Stimulated activated naive CD4-positive, alpha-beta T cell (primary cell): ENCODE measurements around the gene INVS.
"Not testable (repeated sequence)": the region's sequence is repeated elsewhere in the genome, so short reads cannot be mapped to it uniquely, and the experiment has no call there.

Experiments used
- DNase-seq, 6 experiments: peaks; one replicate each; lab custom pipeline; 2025; lab: John Stamatoyannopoulos, UW

The INVS gene

DNA sequence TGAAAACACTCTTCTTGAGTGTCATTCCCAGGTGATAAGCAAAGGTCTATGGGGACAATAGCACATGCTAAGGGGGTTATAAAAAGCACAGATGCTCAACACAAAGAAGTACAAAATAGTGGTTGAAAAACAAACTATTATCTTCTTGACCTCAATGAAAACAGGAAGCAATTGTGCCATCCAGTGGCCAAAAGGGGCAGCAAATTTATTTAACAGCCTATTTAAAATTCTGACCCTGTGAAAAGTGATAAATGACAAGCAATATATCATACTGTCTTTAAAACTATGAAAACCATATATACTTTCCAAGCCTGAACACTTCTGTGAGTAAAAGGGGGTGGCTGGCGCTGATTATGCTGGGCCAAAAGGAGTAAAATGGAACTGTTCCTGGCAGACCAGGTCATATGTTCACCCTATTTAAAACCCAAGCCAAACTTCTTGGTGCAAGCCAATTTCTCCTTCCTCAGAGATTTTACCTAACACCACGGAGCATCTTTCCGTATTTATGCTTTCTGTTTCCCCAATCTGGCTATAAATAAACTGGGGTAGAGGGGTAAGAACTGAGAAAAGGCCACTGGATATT, 224.0 kb downstream of the INVS start:
- peak in 1 of 6 experiments; percentile 1 for DNase-seq

GRCh38 chr9:100324594-100325200, 225.7 kb downstream of the INVS start:
- peak in 3 of 6 experiments; percentile 5 to 32 (median 27) for DNase-seq

DNA sequence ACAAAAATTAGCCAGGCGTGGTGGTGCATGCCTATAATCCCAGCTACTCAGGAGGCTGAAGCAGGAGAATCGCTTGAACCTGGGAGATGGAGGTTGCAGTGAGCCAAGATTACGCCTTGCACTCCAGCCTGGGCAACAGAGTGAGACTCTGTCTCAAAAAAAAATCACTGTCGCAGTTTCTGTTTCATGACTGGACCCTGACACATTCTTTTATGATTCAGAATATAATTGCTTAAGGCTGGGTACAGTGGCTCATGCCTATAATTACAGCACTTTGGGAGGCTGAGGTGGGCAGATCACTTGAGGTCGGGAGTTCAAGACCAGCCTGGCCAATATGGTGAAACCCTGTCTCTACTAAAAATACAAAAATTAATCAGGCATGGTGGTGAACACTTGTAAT, 239.7 kb downstream of the INVS start:
- not testable (repeated sequence) for DNase-seq

DNA sequence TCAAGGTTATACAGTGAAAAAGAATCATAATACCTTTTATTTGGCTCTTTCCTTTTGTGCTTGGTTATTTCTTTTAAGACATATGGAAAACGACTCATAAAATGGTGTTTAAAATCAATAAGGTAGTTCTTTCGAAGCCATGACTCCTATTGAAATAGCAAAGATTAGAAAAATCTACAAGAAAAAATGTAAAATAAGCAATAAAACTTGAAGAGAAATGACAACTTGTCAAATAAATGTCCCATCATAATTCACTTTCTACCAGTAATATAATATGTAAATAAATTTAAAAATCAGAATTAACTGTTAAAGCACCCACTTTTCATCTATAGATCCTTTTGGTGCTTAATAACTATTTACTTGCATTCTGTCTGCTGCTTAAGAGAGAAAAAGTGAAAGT, 241.2 kb downstream of the INVS start:
- DNase-seq, result no peak

DNA sequence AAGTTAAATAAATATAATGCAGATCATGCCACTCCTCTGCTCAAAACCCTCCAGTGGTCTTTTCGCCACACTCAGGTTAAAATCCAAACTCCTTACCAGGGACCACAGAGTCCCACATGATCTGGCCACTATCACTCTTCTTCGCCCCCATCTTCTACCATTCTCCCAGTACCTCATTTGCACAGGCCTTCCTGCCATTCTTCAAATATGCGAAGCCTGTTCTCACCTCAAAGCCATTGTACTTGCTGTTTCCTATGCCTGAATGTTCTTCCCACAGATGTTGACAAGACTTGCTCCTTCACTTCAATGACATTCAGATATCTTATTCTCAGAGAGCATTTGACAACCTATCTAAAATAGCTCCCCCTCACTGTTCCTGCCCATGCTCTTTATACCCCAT, 242.8 kb downstream of the INVS start:
- no peak for DNase-seq

- no peak for DNase-seq
Observed at GRCh38 chr9:100346836-100347235, 247.8 kb downstream of the INVS start.

GRCh38 chr9:100350188-100350587, 251.1 kb downstream of the INVS start:
- DNase-seq, result no peak
